ENCODE measurements around the gene AFF2.

Gene AFF2

DNA sequence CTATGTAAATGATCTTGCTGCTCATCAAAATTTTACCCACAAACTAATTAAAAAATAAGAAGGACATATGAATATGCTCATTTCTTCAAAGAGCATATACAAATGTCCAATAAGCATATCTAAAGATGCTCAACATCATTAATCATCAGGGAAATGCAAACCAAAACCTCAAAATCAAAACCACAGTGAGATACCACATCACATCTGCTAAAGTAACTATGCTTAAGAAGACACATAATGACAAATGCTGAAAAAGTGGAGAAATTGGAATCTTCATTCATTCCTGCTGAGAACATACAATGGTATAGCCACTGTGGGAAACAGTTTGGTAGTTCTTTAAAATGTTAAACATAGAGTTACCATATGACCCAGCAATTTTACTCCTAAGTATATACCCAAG, 81.9 kb downstream of the AFF2 start:
- Histone ChIP-seq H3K9ac (ENCODE audit: low read depth, low read length) (no peak overlapping the region), H3K27ac (ENCODE audit: low read depth, low read length) (no peak overlapping the region), H3K36me3 (ENCODE audit: control insufficient read depth, insufficient read depth, low read length) (no peaks in the 10 kb centered on the region), H3K4me1 (ENCODE audit: control insufficient read depth, insufficient read depth, low read length) (no peaks in the 10 kb centered on the region), H3K9me3 (ENCODE audit: control insufficient read depth, insufficient read depth, low read length) (no peaks in the 10 kb centered on the region), H3K27me3 (ENCODE audit: control insufficient read depth, insufficient read depth, low read length) (no peaks in the 10 kb centered on the region), H3K4me3 (ENCODE audit: low read depth, low read length) (no peak overlapping the region)

DNA sequence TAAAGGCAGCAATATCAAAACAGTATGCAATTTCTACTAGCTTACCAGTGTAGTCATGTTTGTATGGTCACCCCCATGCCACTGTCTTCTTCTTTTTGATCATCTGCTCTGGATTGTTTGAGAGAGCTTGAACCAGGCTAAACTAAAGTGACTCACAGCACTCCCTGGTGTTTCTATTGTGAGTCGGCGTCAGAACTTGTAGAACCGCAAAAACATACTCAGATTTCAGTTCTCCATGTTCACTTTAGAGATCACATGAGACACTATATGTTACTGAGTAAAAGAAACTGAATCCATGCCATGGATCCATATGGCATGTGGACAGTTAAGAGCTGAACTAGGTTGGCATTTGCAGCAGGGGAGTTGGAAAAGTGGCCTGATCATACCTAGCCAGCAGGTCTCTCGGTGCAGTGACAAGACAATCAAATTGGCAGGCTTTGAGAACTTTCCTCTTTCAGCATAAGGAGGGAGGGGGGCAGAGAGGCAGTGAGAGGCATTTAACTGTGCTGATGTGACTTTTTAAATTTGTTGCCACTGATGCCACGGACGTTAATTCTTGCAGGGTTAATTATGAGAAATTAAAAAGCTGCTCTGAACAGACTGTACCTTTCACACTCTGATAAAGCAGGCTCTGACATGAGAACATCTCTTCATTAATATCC, 88.4 kb downstream of the AFF2 start:
- Histone ChIP-seq H3K27me3 (ENCODE audit: control insufficient read depth, insufficient read depth, low read length) (no peaks in the 10 kb centered on the region), H3K9me3 (ENCODE audit: control insufficient read depth, insufficient read depth, low read length) (0 out of 2 replicates have a peak, but pooled peaks cover 2% of the 10 kb centered on the region), H3K4me1 (ENCODE audit: control insufficient read depth, insufficient read depth, low read length) (peaks cover 7% of the 10 kb centered on the region), H3K36me3 (ENCODE audit: control insufficient read depth, insufficient read depth, low read length) (no peaks in the 10 kb centered on the region), H3K9ac (ENCODE audit: low read depth, low read length) (no peak overlapping the region), H3K27ac (ENCODE audit: low read depth, low read length) (peak overlapping the region; percentile 2), H3K4me3 (ENCODE audit: low read depth, low read length) (no peak overlapping the region)

GRCh38 chrX:148592595-148592994, 92.2 kb downstream of the AFF2 start:
- H3K36me3 ChIP-seq (ENCODE audit: control insufficient read depth, insufficient read depth, low read length): no peaks in the 10 kb centered on the region
- no peak overlapping the region for H3K27ac ChIP-seq (ENCODE audit: low read depth, low read length)
- H3K9me3 ChIP-seq (ENCODE audit: control insufficient read depth, insufficient read depth, low read length): 0 out of 2 replicates have a peak, but pooled peaks cover 2% of the 10 kb centered on the region
- H3K9ac ChIP-seq (ENCODE audit: low read depth, low read length): no peak overlapping the region
- no peak overlapping the region for H3K4me3 ChIP-seq (ENCODE audit: low read depth, low read length)
- H3K4me1 ChIP-seq (ENCODE audit: control insufficient read depth, insufficient read depth, low read length): peaks cover 7% of the 10 kb centered on the region
- H3K27me3 ChIP-seq (ENCODE audit: control insufficient read depth, insufficient read depth, low read length): no peaks in the 10 kb centered on the region

DNA sequence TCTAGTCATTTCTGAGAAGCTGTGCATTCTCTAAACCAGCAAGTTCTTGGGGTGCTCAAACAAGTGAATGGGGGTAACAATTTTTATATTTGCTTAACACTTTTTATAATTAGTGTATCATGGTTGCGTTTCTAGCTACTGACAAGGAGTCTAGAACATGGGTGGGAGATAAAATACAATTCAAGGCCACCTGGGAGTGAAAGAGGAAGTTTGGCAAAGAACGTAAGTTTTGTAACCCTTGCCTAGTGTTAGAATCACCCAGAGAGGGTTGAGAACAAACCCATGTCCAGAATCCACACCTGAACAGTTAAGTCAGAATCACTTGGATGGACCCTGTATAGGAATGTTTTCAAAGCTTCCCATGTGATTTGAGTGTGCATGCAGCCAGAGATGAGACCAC, 92.7 kb downstream of the AFF2 start:
- Histone ChIP-seq H3K9ac (ENCODE audit: low read depth, low read length) (no peak overlapping the region), H3K9me3 (ENCODE audit: control insufficient read depth, insufficient read depth, low read length) (0 out of 2 replicates have a peak, but pooled peaks cover 2% of the 10 kb centered on the region), H3K4me3 (ENCODE audit: low read depth, low read length) (no peak overlapping the region), H3K27ac (ENCODE audit: low read depth, low read length) (no peak overlapping the region), H3K36me3 (ENCODE audit: control insufficient read depth, insufficient read depth, low read length) (no peaks in the 10 kb centered on the region), H3K4me1 (ENCODE audit: control insufficient read depth, insufficient read depth, low read length) (peaks cover 7% of the 10 kb centered on the region), H3K27me3 (ENCODE audit: control insufficient read depth, insufficient read depth, low read length) (no peaks in the 10 kb centered on the region)

DNA sequence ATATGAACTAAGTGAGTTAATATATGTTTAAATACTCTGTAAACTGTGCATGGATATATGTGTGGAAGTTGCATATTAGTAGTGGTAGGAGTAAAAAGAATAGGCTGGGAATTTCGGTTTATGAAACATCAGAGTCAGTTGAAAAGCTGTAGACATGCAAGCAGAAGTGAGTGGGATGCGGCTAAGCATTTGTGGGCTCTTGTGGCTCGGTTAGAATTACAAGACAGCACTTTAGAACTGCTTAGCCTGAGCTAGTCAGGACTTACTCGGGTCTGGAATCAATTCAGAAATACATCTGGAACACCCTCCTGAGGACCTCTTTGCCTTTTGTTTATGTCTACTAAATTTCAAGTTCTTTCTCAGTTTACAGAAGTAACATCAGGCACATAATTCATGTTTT, 93.6 kb downstream of the AFF2 start:
- no peak overlapping the region for H3K27ac ChIP-seq (ENCODE audit: low read depth, low read length)

DNA sequence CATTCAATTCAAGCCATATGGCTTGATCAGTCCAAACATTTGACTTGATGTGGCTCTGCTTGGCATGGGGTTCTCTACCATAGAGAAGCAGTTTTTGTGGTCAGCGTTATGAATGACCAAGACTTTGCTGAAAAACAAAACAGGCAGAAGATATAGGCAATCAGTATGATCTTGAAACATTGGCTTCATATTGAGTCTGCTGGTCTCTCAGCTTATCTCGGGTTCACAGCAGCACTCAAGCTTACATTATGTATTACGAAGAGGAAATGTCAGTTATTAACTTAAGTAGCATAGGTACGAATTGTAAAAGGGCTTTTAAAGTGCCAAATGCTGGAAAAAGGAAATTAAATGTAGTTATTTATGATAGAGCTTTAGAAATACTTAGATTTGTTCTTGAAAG, 99.0 kb downstream of the AFF2 start:
- Histone ChIP-seq H3K9me3 (ENCODE audit: control insufficient read depth, insufficient read depth, low read length) (no peaks in the 10 kb centered on the region), H3K27ac (ENCODE audit: low read depth, low read length) (no peak overlapping the region), H3K4me1 (ENCODE audit: control insufficient read depth, insufficient read depth, low read length) (peaks cover 14% of the 10 kb centered on the region), H3K9ac (ENCODE audit: low read depth, low read length) (no peak overlapping the region), H3K4me3 (ENCODE audit: low read depth, low read length) (no peak overlapping the region), H3K36me3 (ENCODE audit: control insufficient read depth, insufficient read depth, low read length) (no peaks in the 10 kb centered on the region), H3K27me3 (ENCODE audit: control insufficient read depth, insufficient read depth, low read length) (no peaks in the 10 kb centered on the region)

More for the DNA sequence above, 93.6 kb downstream of the AFF2 start:
- H3K36me3 ChIP-seq (ENCODE audit: control insufficient read depth, insufficient read depth, low read length): no peaks in the 10 kb centered on the region
- H3K9ac ChIP-seq (ENCODE audit: low read depth, low read length): no peak overlapping the region
- H3K4me1 ChIP-seq (ENCODE audit: control insufficient read depth, insufficient read depth, low read length): no peaks in the 10 kb centered on the region
- H3K27me3 ChIP-seq (ENCODE audit: control insufficient read depth, insufficient read depth, low read length): no peaks in the 10 kb centered on the region
- 0 out of 2 replicates have a peak, but pooled peaks cover 2% of the 10 kb centered on the region for H3K9me3 ChIP-seq (ENCODE audit: control insufficient read depth, insufficient read depth, low read length)
- H3K4me3 ChIP-seq (ENCODE audit: low read depth, low read length): no peak overlapping the region

DNA sequence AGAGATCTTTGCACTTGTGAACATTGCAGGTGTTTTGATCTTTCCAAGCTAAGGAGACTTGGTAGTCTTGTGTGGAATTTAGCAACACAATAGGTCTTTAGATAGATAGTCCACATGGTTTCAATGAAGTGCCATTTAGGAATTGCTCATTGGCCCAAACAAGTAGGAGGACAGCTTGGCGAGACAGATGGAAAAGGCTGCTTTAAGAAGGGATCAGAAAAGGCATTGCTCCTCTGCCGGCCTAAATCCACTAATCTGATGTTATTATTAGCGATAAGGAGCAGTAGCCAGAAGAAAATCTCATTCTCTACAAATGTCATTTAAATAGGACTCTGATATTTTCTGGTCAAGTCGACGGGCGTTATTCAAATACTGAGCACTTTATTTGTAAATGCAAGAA, 99.7 kb downstream of the AFF2 start:
- H3K36me3 ChIP-seq (ENCODE audit: control insufficient read depth, insufficient read depth, low read length): no peaks in the 10 kb centered on the region
- no peaks in the 10 kb centered on the region for H3K27me3 ChIP-seq (ENCODE audit: control insufficient read depth, insufficient read depth, low read length)
- peaks cover 14% of the 10 kb centered on the region for H3K4me1 ChIP-seq (ENCODE audit: control insufficient read depth, insufficient read depth, low read length)
- no peak overlapping the region for H3K9ac ChIP-seq (ENCODE audit: low read depth, low read length)
- no peak overlapping the region for H3K27ac ChIP-seq (ENCODE audit: low read depth, low read length)
- H3K4me3 ChIP-seq (ENCODE audit: low read depth, low read length): no peak overlapping the region
- no peaks in the 10 kb centered on the region for H3K9me3 ChIP-seq (ENCODE audit: control insufficient read depth, insufficient read depth, low read length)

DNA sequence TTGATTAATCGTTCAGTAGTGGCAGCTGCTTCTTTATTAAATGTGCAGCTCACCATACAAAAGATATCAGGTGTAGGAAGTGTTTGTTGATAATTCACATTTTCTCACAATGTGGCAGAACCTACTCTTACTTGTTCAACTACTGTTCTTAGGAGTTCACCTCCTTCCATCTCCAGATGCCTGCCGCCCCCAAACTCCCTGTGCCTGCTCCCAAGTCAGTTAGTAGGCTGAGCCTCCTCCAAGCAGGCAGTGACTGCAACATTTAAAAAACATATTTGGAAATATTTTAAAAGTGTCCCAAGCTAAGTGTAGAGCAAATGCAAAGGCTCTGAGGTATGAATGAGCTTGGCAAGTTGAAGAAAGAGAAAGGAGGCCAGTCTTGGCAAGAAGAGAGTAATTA, 100.2 kb downstream of the AFF2 start:
- Histone ChIP-seq H3K9me3 (ENCODE audit: control insufficient read depth, insufficient read depth, low read length) (no peaks in the 10 kb centered on the region), H3K9ac (ENCODE audit: low read depth, low read length) (no peak overlapping the region), H3K27ac (ENCODE audit: low read depth, low read length) (peak overlapping the region; percentile 9), H3K27me3 (ENCODE audit: control insufficient read depth, insufficient read depth, low read length) (no peaks in the 10 kb centered on the region), H3K4me1 (ENCODE audit: control insufficient read depth, insufficient read depth, low read length) (peaks cover 14% of the 10 kb centered on the region), H3K36me3 (ENCODE audit: control insufficient read depth, insufficient read depth, low read length) (no peaks in the 10 kb centered on the region), H3K4me3 (ENCODE audit: low read depth, low read length) (no peak overlapping the region)

GRCh38 chrX:148601034-148601433, 100.6 kb downstream of the AFF2 start:
- no peak overlapping the region for H3K27ac ChIP-seq (ENCODE audit: low read depth, low read length)
- H3K4me3 ChIP-seq (ENCODE audit: low read depth, low read length): no peak overlapping the region
- peaks cover 14% of the 10 kb centered on the region for H3K4me1 ChIP-seq (ENCODE audit: control insufficient read depth, insufficient read depth, low read length)
- H3K9me3 ChIP-seq (ENCODE audit: control insufficient read depth, insufficient read depth, low read length): no peaks in the 10 kb centered on the region
- no peak overlapping the region for H3K9ac ChIP-seq (ENCODE audit: low read depth, low read length)
- no peaks in the 10 kb centered on the region for H3K27me3 ChIP-seq (ENCODE audit: control insufficient read depth, insufficient read depth, low read length)
- no peaks in the 10 kb centered on the region for H3K36me3 ChIP-seq (ENCODE audit: control insufficient read depth, insufficient read depth, low read length)

DNA sequence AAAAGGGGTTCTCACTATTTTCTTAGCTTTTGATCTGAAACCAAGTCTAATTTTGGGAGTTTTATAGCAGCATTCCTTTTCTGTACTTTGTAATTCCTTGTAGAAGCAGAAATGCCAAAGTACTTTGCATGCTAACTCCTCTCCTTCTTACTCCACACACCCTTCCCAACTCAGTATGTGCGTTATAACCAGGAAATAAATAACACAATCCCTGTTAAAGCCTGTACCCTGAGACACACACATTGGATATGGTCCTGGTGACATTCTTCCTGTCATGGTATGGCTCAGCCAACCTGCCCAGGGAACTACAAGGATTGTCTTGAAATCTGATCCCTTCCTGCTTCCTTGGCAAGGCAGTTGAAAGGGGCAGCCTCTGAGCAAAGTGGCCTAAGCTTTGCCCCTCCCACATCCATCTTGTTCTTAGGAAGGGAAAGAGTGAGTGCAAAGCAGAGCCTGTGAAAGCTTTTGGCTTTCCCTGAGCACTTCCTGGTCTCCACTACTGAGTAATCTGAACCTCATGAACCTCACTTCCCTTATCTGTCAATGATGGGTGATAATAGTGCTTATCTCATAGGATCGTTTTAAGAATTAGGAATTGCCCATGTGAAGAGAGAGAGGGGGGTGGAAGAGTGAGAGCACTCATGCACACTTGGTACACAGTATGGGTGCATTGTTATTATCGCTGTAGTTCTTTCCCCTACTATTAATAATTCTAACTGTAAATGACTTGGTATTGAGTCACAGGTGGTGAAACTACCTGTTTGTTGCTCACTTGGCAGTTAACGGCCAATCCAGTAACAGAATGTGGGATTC, 109.3 kb downstream of the AFF2 start:
- no peak overlapping the region for H3K27ac ChIP-seq (ENCODE audit: low read depth, low read length)
- H3K36me3 ChIP-seq (ENCODE audit: control insufficient read depth, insufficient read depth, low read length): no peaks in the 10 kb centered on the region
- no peak overlapping the region for H3K4me3 ChIP-seq (ENCODE audit: low read depth, low read length)
- H3K4me1 ChIP-seq (ENCODE audit: control insufficient read depth, insufficient read depth, low read length): peaks cover 21% of the 10 kb centered on the region
- no peak overlapping the region for H3K9ac ChIP-seq (ENCODE audit: low read depth, low read length)
- no peaks in the 10 kb centered on the region for H3K9me3 ChIP-seq (ENCODE audit: control insufficient read depth, insufficient read depth, low read length)
- no peaks in the 10 kb centered on the region for H3K27me3 ChIP-seq (ENCODE audit: control insufficient read depth, insufficient read depth, low read length)

DNA sequence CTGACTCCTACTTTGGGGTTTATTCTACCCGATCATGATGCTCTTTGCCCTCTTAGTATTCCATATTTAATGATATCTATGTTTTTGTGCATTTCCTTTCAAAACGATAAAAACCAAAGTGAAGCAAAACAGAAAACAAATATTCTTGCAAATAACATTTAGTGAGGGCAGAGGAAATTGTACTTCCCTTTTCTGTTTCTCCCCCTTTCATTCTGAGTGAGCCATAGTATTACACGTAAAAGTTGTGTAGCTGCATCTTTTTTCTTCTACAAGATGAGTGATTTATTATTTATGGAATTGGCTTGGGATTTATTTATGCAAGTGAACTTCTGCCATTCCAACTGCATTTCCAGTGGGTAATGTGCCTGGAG, 109.9 kb downstream of the AFF2 start:
- Histone ChIP-seq H3K27me3 (ENCODE audit: control insufficient read depth, insufficient read depth, low read length) (no peaks in the 10 kb centered on the region), H3K9ac (ENCODE audit: low read depth, low read length) (no peak overlapping the region), H3K9me3 (ENCODE audit: control insufficient read depth, insufficient read depth, low read length) (no peaks in the 10 kb centered on the region), H3K36me3 (ENCODE audit: control insufficient read depth, insufficient read depth, low read length) (no peaks in the 10 kb centered on the region), H3K4me3 (ENCODE audit: low read depth, low read length) (no peak overlapping the region), H3K4me1 (ENCODE audit: control insufficient read depth, insufficient read depth, low read length) (peaks cover 27% of the 10 kb centered on the region), H3K27ac (ENCODE audit: low read depth, low read length) (no peak overlapping the region)
